Measurements from ENCODE around the gene SCPEP1. TPM values are rescaled to one million over a fixed set of nuclear protein-coding genes. Genes with fewer than 3 reads are reported as not detected.

SCPEP1 gene
- total RNA-seq, 1 donor = 8.3 TPM

DNA sequence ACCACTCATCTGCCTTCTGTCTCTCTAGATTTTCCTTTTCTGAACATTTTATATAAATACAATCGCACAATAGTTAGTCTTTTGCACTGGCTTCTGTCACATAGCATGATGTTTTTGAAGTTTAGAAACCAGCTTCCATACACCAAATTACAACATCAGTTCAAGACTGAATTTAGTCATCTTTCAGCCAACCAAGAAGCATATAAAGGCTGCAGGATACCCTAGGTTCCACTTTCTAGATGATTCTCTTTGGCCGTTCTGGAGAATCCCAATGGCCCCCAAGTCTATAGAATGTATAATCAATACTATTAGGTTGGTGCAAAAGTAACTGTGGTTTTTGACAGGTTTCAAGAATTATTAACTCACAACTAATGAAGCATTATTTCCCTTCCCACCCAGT, 19.4 kb downstream of the SCPEP1 start:
- no peak for DNase-seq (ENCODE audit: low read depth in 2 of 3, low spot score in 2 of 3)

DNA sequence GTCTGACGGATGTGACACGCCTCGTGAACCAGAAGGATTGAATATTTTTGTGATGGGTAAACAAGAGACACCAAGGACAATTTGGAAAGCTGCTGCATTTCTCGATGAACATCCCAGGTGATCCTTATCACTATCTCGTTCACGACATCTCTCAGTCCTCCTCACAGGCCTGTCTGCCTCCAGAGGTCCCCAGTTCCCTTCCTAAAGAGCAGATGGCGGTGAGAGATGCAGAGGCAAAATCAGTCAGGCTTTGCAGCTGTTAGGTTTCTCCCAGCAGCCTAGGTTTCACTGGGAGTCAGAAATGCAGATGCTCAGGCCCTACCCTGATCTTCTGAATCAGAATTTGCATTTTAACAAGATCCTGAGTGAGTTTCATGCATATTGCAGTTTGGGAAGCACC, 23.6 kb downstream of the SCPEP1 start:
- no peak for DNase-seq (ENCODE audit: low read depth in 2 of 3, low spot score in 2 of 3)

DNA sequence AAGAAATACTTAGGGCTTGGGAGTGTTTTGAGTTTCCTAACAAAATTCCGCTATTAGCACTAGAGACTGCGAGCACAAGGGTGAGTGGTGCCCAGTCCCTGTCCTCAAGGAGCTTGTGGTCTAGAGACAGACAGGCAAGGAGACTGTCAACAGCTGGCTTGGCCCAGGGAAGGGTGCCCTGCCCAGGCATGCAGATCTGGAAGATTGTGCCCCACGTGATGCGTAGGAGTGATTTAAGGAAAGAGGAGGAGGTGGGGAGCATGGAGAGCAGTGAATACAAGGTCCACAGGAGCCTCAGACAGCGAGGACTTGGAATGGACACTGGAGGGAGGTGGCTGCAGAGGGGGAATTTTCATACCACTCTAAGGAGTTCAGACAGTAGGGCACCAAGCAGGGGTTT, 25.0 kb downstream of the SCPEP1 start:
- no peak for DNase-seq (ENCODE audit: low read depth in 2 of 3, low spot score in 2 of 3)

DNA sequence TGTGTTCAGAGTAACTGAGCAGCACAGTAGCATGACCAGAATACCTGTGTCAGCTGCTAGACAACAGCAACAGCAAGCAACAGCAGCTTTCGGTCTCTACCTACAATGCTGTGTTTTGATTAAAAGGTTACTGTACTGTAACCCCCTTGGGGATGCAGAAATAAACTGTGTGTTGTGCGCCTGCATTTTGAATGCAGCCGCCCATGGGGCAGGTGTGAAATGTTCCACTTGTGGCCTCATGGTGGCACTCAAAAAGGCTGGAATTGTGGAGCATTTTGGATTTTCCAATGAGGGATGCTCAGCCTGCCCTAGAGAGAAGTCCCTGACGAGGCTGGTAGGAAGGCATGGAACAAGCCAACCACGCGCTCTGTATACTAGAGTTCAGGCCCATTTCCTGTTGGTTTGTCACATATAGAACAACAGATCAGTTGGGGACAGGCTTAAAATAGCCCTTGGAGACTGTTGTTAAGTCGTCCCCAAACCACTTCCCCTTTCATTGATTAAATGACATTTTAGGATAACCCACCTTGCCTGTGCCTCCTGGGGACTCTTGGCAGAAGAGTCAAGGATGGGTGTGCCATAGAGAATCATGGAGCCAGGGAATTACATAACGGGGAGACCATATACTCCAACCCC, 27.1 kb downstream of the SCPEP1 start:
- DNase-seq (ENCODE audit: low read depth in 2 of 3, low spot score in 2 of 3) = peak in 1 of 3 donors; percentile 52

DNA sequence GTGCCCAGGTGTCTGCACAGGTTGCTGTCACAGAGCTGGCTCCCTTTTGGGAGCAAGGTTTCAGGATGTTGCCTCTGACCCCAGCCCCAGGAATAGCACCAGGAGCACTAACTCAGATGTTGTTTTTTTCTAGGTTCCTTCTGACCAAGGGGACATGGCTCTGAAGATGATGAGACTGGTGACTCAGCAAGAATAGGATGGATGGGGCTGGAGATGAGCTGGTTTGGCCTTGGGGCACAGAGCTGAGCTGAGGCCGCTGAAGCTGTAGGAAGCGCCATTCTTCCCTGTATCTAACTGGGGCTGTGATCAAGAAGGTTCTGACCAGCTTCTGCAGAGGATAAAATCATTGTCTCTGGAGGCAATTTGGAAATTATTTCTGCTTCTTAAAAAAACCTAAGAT, 28.1 kb downstream of the SCPEP1 start:
- no peak for DNase-seq (ENCODE audit: low read depth in 2 of 3, low spot score in 2 of 3)

DNA sequence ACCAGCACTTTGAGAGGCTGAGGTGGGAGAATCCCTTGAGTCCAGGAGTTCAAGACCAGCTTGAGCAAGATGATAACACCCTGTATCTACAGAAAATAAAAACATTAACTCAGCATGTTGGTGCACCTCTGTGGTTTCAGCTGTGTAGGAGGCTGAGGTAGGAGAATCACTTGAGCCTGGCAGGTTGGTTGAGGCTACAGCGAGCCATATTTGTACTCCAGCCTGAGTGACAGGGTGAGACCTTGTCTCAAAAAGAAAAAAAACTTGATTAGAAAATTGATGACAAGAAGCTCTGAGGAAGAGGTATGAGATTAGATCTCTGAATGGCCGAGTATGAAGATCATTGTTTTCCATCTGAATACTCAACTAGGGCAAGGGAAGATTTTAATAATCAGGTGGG, 31.0 kb downstream of the SCPEP1 start:
- no peak for DNase-seq (ENCODE audit: low read depth in 2 of 3, low spot score in 2 of 3)

DNA sequence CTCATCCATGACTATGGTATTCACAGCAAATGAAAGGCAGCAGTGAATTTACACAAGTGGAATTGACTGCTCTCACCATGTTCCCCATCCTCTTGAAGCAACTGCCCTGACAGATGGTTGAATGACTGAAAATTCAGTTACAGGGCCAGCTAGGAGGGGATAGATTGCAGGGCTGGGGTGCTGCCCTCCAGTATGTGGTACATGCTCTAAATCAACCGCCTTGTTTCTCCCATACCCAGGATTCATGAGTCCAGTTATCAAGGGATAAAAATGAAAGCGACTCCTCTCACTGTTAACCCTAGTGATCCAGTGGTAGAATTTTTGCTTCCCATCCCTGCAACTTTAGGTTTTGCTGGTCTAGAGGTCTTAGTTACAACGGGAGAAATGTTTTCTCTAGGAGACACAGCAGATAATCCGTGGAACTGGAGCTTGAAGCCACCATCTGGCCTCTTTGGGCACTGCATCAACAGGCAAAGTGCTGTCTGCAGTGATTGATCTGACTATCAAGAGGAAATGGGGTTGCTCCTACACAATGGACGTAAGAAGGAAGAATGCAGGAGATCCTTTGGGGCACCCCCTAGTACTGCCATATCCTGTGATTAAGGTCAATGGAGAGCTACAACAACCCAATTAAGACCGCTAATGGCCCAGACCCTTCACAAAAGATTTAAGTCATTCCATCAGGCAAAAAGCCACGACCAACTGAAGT, 32.0 kb downstream of the SCPEP1 start:
- DNase-seq (ENCODE audit: low read depth in 2 of 3, low spot score in 2 of 3) = peak; percentile 18 to 49 (median 35)

DNA sequence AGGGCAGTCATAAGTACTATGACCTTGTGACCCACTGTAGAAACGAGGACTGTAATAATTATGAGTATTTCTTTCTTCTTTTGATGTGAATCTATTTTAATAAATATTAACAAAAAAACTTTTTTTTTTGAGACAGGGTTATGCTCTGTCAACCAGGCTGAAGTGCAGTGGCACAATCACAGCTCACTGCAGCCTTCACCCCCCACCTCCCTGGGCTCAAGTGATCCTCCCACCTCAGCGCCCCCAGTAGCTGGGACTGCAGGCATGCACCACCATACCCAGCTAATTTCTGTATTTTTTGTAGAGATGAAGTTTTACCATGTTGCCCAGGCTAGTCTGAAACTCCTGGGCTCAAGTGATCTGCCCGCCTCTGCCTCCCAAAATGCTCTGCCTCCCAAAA, 32.6 kb downstream of the SCPEP1 start:
- DNase-seq (ENCODE audit: low read depth in 2 of 3, low spot score in 2 of 3) = no peak

DNA sequence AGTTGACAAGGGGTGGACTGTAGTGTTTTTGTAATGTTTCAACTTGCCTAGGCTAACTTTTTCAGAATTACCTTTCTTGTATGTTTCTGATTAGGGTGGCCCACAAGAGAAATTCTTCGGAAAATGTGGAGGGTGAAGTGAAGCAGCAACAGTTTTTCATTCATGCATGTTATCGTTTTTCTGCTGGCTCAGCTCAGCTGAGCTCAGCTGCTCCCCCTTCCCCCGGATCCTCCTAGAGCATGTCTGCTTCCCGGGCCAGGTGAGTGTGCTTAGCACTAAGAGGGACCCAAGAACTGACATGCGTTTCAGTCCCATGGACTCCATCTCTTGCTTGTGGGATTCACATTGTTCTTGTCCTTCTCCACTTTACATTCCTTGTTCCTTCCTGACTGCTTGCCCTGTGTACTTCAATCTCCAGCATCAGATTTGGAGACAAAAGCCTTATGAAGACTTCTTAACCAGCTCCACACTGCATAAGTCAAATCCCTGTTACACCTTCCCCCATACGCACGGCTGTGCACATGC, 33.6 kb downstream of the SCPEP1 start:
- no peak for DNase-seq (ENCODE audit: low read depth in 2 of 3, low spot score in 2 of 3)

DNA sequence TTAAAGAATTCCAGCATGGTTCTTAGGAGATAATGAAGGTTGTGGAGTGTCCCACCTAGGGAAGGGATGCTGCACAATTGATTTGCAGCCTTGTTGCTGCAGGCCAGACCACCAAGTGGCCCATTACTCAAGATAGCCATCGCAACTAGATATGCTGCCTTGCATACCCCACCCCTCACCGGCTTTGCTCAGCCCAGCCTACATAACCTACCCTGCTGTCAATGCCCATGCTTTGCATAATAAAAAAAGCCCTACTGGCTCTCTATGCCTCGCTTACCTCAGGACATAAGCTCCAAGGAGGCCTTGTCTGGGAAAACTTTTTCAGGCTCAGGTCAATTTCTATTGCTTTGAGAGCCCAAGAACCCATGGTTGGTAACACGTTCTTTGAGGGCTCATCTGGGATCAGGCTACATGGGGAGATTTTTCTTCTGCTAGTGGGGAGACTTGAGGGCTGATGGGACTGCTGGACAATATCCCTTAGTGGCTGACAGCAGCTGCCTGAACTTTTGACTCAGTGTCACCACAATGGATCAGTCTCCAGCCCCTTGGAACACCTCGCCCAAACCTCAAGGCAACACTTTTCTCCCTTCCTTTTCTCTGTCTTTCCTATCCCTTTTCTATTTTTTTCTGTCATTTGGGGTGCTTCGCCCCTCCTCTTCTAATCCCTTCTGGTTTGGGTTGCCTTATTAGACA, 38.3 kb downstream of the SCPEP1 start:
- DNase-seq (ENCODE audit: low read depth in 2 of 3, low spot score in 2 of 3) = no peak

DNA sequence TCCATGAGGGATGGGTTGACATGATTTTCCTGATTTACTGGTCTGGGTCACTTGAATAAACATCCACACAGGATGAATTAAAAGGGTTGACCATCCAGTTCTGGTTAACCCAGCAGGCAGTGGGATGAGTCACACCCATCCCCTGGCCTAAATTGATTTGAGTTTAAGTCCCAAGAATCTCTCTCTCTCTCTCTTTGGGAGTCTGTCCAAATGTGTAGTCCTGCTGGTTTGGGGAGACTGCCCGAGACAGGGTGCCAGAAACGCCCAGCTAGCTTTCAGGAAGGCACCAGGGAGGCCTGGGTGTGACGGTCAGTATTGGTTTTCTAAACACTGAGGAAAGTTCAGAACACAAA, 38.8 kb downstream of the SCPEP1 start:
- DNase-seq (ENCODE audit: low read depth in 2 of 3, low spot score in 2 of 3) = no peak

DNA sequence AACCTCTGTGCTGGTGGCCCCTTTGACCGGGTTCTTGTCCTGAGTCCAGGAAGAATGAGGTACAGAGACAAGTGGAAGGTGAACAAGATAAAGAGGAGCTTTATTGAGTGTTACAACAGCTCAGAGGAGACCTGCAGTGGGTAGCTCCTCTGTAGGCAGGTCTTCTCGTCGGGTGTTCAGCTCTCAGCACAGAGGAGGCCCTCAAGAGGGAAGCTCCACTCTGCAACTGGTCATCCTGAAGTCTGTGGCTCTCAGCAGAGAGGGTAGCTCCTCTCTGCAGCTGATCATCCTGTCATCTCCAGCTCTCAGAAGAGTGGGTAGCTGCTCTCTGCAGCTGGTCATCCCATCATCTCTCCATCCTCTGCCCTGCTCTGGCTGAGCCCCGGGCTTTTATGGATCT, 39.7 kb downstream of the SCPEP1 start:
- no peak for DNase-seq (ENCODE audit: low read depth in 2 of 3, low spot score in 2 of 3)

DNA sequence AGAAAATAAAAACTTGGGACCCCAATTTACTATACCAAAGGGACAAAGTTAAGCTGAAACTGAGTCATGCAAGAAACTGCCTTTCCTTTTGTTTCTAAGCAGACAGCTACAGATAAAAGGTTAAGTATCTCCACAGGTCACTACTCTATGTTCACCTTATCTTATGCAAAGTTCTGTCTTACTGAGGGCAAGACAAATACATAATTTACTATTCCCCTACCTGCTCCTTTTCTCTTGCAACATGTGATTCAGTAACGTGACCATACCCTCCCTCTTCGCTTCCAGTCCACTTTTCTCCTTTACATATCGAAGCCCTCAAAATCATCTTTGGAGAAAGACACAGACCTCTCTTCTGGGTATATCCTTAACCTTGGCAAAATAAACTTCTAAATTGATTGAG, 42.3 kb downstream of the SCPEP1 start:
- DNase-seq (ENCODE audit: low read depth in 2 of 3, low spot score in 2 of 3) = no peak

DNA sequence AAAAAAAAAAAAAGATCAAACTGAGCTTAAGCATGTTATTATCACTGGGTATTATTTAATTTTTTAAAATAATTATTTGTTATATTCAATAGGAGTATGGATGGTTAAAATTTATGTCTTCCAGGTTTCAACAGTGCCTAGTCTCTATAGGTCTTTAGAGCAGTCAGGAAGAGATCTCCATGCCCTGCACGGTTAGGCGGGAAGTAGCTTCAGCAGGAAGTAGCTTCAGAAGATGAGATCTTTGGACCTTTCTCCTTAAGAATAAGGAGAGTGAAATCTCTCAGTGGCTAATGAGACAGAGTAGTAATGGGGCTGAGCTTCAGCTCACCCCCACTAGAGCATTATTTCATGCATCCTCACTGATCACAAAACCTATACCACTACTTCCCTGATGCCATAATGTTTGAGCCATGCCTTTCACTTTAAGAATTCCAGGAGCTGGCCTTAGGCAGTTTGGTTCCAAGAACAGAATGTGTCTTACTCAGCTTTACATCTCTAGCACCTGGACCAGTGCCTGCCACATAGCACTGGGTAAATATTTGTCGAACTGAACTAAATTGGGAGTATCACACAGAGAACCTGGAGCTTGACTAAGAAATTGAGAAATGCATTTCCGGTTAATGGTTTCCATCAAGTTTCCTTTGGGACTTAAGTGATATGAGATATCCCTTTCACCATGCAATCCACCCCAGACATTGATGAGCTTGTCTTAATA, 43.5 kb downstream of the SCPEP1 start:
- DNase-seq (ENCODE audit: low read depth in 2 of 3, low spot score in 2 of 3) = no peak

DNA sequence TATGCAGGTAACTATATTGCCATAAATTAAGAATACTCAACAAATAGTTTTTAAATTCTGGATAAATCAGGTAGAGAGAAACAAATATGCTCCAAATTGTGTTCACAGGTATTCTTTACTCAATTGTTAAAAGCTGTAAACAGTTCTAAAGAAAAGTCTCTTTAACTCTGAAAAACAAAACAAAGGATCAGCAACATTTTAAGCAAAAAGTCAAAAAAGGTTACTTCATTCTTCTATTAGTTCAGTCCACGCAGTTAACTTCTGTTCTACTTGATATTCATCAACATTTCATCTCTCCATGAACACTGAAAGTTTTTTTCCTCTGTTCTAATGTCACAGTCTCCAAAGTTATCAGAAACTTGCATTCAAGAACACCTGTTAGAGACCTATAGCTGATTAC, 47.9 kb downstream of the SCPEP1 start:
- DNase-seq (ENCODE audit: low read depth in 2 of 3, low spot score in 2 of 3) = no peak

DNA sequence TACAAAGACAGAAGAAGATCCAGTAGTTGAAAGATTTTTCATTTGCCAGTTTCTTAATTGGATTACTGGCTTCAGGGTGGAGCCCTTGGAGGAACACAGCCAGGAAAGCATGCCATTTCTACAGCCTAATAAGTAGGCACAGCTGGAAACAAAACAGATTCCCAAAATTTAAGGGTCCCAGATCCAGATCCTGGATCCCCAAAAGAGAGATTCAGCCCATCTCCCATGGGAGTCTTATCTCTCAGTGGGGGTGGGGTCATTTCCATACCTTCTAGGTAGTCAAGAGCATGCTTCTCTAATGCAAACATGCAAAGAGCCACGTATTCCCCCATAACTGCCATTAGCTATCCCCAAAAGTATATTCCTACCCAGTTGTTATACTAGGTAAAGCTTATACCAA, 49.9 kb downstream of the SCPEP1 start:
- no peak for DNase-seq (ENCODE audit: low read depth in 2 of 3, low spot score in 2 of 3)

DNA sequence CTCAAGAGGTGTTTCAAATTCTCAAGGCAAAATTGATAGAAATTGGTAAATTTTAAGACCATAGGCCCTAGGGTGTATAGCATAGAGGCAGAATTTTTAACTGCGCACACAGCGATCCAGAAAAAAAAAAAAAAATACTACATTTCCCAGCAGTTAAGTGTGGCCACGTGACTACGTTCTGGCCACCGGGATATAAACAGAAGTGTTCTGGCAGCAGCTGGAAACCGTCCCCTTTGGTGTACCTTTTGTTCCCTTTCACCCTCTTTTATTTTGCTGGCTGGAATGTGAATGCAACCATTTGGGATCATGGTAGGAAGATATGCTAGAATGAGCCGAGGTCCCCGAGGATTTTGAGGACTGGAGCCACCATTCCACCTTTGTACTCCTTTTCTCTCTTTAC, 54.4 kb downstream of the SCPEP1 start:
- DNase-seq (ENCODE audit: low read depth in 2 of 3, low spot score in 2 of 3) = no peak

DNA sequence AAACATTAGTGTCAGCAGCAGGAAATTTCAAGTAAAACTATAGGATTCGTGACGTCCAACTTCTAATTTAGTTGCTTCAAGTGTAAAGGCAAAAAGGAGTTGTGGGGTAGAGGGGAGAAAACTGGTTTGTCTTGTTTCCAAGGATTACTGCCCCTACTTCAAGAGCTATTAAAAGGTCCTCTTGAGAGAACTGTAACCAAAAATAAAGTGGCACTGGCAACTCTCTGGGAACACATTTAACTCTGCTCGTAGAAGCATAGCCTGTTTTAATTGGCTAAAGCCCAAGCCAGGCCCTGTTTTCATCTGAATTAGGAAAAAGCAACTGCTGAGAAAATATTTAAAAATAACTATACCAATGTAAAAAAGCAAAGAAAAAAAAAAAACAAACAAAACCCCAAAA, 55.4 kb downstream of the SCPEP1 start:
- no peak for DNase-seq (ENCODE audit: low read depth in 2 of 3, low spot score in 2 of 3)

DNA sequence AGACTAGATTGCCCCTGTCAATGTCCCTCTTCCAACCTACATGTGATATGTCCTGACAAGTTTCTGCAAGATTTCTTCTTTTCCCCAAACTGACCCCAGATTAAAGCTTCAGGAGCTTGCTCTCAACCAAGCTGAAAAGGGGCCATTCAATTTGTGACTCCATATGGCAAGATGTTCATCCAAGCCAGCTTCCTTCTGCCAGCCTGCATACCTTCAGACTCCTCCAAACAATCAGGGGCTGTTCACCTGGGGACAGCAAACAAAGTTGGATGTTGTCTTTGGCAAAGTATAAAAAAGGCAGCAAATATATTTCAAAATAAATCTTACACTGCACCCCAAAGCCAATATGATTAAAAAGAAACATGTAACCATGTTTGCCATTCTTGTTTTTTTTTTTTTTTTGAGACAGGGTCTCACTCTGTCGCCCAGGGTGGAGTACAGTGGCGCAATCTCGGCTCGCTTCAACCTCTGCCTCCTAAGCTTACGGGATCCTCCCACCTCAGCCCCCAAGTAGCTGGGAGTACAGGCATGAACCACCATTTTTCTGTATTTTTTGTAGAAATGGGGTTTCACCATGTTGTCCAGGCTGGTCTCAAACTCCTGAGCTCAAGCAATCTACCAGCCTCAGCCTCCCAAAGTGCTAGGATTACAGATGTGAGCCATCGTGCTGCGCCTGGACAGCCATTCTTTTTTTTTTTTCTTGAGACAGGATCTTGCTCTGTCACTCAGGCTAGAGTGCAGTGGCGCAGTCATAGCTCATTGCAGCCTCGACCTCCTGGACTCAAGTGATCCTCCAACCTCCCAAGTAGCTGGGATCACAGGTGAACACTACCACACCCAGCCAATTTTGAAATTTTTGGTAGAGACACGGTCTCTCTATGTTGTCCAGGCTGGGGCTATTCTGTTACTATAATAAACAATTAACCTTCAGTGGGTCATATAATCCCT, 57.1 kb downstream of the SCPEP1 start:
- DNase-seq (ENCODE audit: low read depth in 2 of 3, low spot score in 2 of 3) = no peak

DNA sequence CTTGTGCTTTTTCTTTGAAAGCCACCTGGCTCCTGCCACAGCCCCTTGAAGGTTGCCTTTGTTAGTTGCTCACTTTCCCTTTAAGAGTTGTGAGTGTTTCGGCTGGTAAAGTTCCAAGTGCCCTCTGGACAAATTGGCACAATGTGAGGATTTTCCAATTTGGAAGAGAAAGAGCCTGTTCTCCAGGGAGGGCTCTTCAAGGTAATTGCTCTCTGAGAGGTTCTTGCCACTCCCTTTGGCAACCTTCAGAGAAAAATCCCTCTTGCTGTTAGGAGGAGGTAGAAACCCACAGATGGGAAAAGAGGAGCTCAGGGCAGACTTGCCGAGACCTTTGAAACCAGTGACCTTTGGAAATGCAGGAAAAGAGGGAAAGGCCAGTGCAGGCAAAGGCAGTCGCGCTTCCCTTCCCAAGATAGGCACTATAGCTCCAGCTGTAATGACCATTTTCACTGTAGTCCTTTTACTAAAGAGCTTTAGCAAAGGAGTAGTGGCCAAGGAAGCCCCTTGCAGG, 58.1 kb downstream of the SCPEP1 start:
- DNase-seq (ENCODE audit: low read depth in 2 of 3, low spot score in 2 of 3) = no peak

Data from hematopoietic multipotent progenitor cell (in vitro differentiated cells).